ENCODE measurements around the gene PCDHB3.
"Not testable (repeated sequence)": the region's sequence is repeated elsewhere in the genome, so short reads cannot be mapped to it uniquely, and the experiment has no call there.

The PCDHB3 gene

GRCh38 chr5:141135718-141136266 is 35.5 kb downstream of the PCDHB3 start:
- no peak for DNase-seq (ENCODE audit: low read depth in 3 of 3)

GRCh38 chr5:141137346-141137745 is 37.1 kb downstream of the PCDHB3 start:
- not testable (repeated sequence) for DNase-seq (ENCODE audit: low read depth in 3 of 3)

- no peak for DNase-seq (ENCODE audit: low read depth in 3 of 3)
Measured at GRCh38 chr5:141149812-141150211, 49.5 kb downstream of the PCDHB3 start, which contains the start of gene PCDHB6. PCDHB6 (plus strand) TSS chr5:141150057; CDS start chr5:141150258, 201 bp downstream.

- DNase-seq (ENCODE audit: low read depth in 3 of 3): no peak
Measured at GRCh38 chr5:141150224-141150992, 50.1 kb downstream of the PCDHB3 start.

GRCh38 chr5:141150993-141151325 is 50.7 kb downstream of the PCDHB3 start:
- no peak for DNase-seq (ENCODE audit: low read depth in 3 of 3)

GRCh38 chr5:141151632-141152031 is 51.4 kb downstream of the PCDHB3 start:
- DNase-seq (ENCODE audit: low read depth in 3 of 3): not testable (repeated sequence)

- DNase-seq (ENCODE audit: low read depth in 3 of 3): not testable (repeated sequence)
Measured at GRCh38 chr5:141152096-141152495, 51.8 kb downstream of the PCDHB3 start.
